Loucy (cell line): Measurements from ENCODE around the gene RUNX2.

Experiments used
- H2AFZ ChIP-seq: fragments of 200-600 bp; sonication (generic); 2 replicates; pipeline ENCODE4 v1.6.0; 2016; ENCODE audit warnings: antibody characterized with exemption, mild to moderate bottlenecking, low read length, moderate library complexity
- H3F3A ChIP-seq: fragments of 200-600 bp; 2 replicates; pipeline ENCODE4 v1.6.0; 2016; ENCODE audit warnings: antibody characterized with exemption, low read depth, mild to moderate bottlenecking
- H3K27me3 ChIP-seq: fragments of 200-600 bp; sonication (generic); 2 replicates; pipeline ENCODE4 v1.6.1; 2014; ENCODE audit warnings: low read length, mild to moderate bottlenecking; ENCODE audit not compliant: insufficient read depth, poor library complexity, severe bottlenecking
- H3K36me3 ChIP-seq: fragments of 200-600 bp; sonication (generic); 2 replicates; pipeline ENCODE4 v1.6.1; 2016; ENCODE audit warnings: low read length; ENCODE audit not compliant: insufficient read depth
- H3K4me1 ChIP-seq: fragments of 200-600 bp; sonication (generic); 2 replicates; pipeline ENCODE4 v1.5.1; 2014; ENCODE audit warnings: low read length, mild to moderate bottlenecking; ENCODE audit not compliant: insufficient read depth, poor library complexity, severe bottlenecking
- H3K4me2 ChIP-seq: fragments of 200-600 bp; sonication (generic); 2 replicates; pipeline ENCODE4 v1.6.0; 2014; ENCODE audit warnings: antibody characterized with exemption, low read length, low read depth, mild to moderate bottlenecking; ENCODE audit not compliant: poor library complexity, severe bottlenecking
- H3K4me3 ChIP-seq: fragments of 200-600 bp; sonication (generic); 2 replicates; pipeline ENCODE4 v1.5.1; 2014; ENCODE audit warnings: low read length, mild to moderate bottlenecking, mixed read lengths; ENCODE audit not compliant: poor library complexity, severe bottlenecking
- H3K79me2 ChIP-seq: fragments of 200-600 bp; sonication (generic); 2 replicates; pipeline ENCODE4 v1.6.1; 2014; ENCODE audit warnings: low read length; ENCODE audit not compliant: insufficient read depth
- H3K9ac ChIP-seq: fragments of 200-600 bp; sonication (generic); 2 replicates; pipeline ENCODE4 v1.6.0; 2014; ENCODE audit warnings: mild to moderate bottlenecking, low read depth, low read length, moderate library complexity; ENCODE audit not compliant: poor library complexity, severe bottlenecking
- H3K9me2 ChIP-seq: fragments of 200-600 bp; sonication (generic); replicated peaks from 2 replicates; pipeline ENCODE4 v1.6.1; 2016; ENCODE audit warnings: low read depth, low read length, mixed read lengths
- H3K9me3 ChIP-seq: fragments of 200-600 bp; sonication (generic); 2 replicates; pipeline ENCODE4 v1.6.1; 2014; ENCODE audit warnings: mild to moderate bottlenecking, antibody characterized with exemption, low read length, low read depth; ENCODE audit not compliant: insufficient read depth
- H4K20me1 ChIP-seq: fragments of 200-600 bp; sonication (generic); 2 replicates; pipeline ENCODE4 v1.6.0; 2014; ENCODE audit warnings: antibody characterized with exemption, low read length, mild to moderate bottlenecking; ENCODE audit not compliant: insufficient read depth, poor library complexity, severe bottlenecking
- EZH2phosphoT487 ChIP-seq: fragments of 200-600 bp; IDR thresholded peaks from 2 replicates; pipeline ENCODE4 v1.6.1; 2018; ENCODE audit warnings: antibody characterized with exemption, mild to moderate bottlenecking, moderate library complexity, borderline replicate concordance
- TF ChIP-seq, protein P1 (sequence below): fragments of 200-600 bp; sonication (generic); conservative IDR thresholded peaks from 2 replicates; pipeline ENCODE4 v1.5.1; 2014; ENCODE audit warnings: mild to moderate bottlenecking, antibody characterized with exemption, low read length

Gene RUNX2

DNA sequence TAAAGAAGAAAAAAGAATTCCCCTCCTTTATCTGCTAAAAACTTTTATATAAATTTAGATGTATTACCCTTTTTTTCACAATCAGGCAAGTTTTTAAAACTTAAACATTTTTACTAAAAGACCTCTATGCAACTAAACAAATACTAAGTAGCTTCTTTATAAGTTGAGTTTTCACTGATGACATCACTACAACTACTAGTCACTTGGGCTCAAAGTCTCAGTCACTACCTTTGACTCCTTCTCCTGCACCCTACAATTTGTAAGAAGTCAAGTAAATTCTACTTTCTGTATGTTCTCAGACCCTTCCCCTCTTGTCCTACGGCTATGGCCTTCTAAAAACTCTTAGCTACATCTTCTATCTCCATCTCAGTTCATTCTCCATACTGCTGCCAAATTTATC lies 38.4 kb downstream of the RUNX2 start:
- Histone ChIP-seq H3K27me3 (no peaks in the 10 kb centered on the region), H3K4me3 (no peak overlapping the region), H3K36me3 (no peaks in the 10 kb centered on the region)

DNA sequence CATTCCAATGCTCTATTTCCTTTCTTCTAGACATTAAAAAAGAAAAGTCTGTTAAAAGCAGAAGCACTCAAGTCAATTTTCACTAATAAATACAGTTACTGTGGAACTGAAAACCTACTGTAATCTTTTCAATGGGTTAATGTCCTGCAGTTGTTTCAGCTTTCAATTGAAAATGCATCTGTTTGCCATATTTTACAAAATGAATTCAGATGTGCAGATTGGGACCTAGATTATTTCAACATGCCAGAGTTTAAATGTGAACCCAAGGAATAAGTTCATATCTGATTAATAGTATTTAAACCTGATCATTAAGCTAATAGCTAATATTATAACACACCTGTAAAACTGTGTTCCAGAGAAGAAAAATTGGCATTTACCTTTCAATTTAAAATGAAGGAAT lies 39.9 kb downstream of the RUNX2 start:
- H4K20me1 ChIP-seq: no peaks in the 10 kb centered on the region
- H2AFZ ChIP-seq: no peak overlapping the region
- TF ChIP-seq EZH2phosphoT487: no peak
- TF ChIP-seq, protein P1, sequence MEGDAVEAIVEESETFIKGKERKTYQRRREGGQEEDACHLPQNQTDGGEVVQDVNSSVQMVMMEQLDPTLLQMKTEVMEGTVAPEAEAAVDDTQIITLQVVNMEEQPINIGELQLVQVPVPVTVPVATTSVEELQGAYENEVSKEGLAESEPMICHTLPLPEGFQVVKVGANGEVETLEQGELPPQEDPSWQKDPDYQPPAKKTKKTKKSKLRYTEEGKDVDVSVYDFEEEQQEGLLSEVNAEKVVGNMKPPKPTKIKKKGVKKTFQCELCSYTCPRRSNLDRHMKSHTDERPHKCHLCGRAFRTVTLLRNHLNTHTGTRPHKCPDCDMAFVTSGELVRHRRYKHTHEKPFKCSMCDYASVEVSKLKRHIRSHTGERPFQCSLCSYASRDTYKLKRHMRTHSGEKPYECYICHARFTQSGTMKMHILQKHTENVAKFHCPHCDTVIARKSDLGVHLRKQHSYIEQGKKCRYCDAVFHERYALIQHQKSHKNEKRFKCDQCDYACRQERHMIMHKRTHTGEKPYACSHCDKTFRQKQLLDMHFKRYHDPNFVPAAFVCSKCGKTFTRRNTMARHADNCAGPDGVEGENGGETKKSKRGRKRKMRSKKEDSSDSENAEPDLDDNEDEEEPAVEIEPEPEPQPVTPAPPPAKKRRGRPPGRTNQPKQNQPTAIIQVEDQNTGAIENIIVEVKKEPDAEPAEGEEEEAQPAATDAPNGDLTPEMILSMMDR: no peak
- no peak overlapping the region for H3K4me3 ChIP-seq
- H3K36me3 ChIP-seq: no peaks in the 10 kb centered on the region
- no peak overlapping the region for H3K4me2 ChIP-seq
- H3K9me2 ChIP-seq: no peaks in the 10 kb centered on the region
- no peaks in the 10 kb centered on the region for H3K9me3 ChIP-seq
- H3K79me2 ChIP-seq: peaks cover 9% of the 10 kb centered on the region; the same call in 1 of the 2 replicates
- H3K27me3 ChIP-seq: no peaks in the 10 kb centered on the region
- H3K4me1 ChIP-seq: peaks cover 46% of the 10 kb centered on the region
- H3F3A ChIP-seq: no peaks in the 10 kb centered on the region
- H3K9ac ChIP-seq: no peak overlapping the region

More for the DNA sequence above, 38.4 kb downstream of the RUNX2 start:
- TF ChIP-seq EZH2phosphoT487: no peak
- TF ChIP-seq, protein P1: no peak
- H4K20me1 ChIP-seq: no peaks in the 10 kb centered on the region
- H3K4me2 ChIP-seq: no peak overlapping the region
- H2AFZ ChIP-seq: no peak overlapping the region
- H3F3A ChIP-seq: no peaks in the 10 kb centered on the region
- no peak overlapping the region for H3K9ac ChIP-seq
- H3K4me1 ChIP-seq: peaks cover 39% of the 10 kb centered on the region
- no peaks in the 10 kb centered on the region for H3K9me2 ChIP-seq
- H3K79me2 ChIP-seq: peaks cover 8% of the 10 kb centered on the region; the same call in 1 of the 2 replicates
- H3K9me3 ChIP-seq: no peaks in the 10 kb centered on the region

DNA sequence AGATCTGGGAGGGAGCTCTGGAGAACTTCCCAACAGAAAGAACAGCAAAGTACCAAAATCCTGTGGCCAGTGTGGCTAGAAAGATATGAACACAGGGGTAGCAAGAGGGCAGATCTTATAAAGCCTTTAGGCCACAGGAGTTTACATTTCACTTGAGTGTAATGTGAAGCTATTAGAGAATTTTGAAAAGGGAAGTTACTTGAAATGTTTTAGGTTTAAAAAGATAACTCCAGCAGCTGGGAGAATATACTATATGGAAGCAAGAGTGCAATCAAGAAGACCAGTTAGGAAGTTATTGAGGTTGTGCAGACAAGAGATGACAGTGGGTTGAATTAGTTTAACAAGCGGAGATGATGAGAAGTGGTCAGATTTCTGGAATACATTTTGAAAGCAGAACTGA lies 41.7 kb downstream of the RUNX2 start:
- H3K4me1 ChIP-seq: peaks cover 38% of the 10 kb centered on the region
- TF ChIP-seq EZH2phosphoT487: no peak
- TF ChIP-seq, protein P1: no peak
- H3K36me3 ChIP-seq: no peaks in the 10 kb centered on the region
- no peaks in the 10 kb centered on the region for H3K27me3 ChIP-seq
- no peaks in the 10 kb centered on the region for H3K9me2 ChIP-seq
- no peak overlapping the region for H3K4me3 ChIP-seq
- H2AFZ ChIP-seq: no peak overlapping the region
- H3K9ac ChIP-seq: no peak overlapping the region
- H3K79me2 ChIP-seq: peaks cover 22% of the 10 kb centered on the region
- no peaks in the 10 kb centered on the region for H3K9me3 ChIP-seq
- no peaks in the 10 kb centered on the region for H4K20me1 ChIP-seq
- no peaks in the 10 kb centered on the region for H3F3A ChIP-seq
- H3K4me2 ChIP-seq: no peak overlapping the region
